H1 (cell line): Measurements from ENCODE around the gene CIAO3. TPM values are rescaled to one million over a fixed set of nuclear protein-coding genes. Genes with fewer than 3 reads are reported as not detected.

Source experiments
- CTCF ChIA-PET: fragments of 300-600 bp; sonication (Branson Sonifier 250); formaldehyde crosslinking; loops from one replicate; lab custom pipeline; 2021; ENCODE audit not compliant: partially characterized antibody; lab: Charles Lee
- POLR2A ChIA-PET: fragments of 300-600 bp; sonication (Branson Sonifier 250); formaldehyde crosslinking; loops from one replicate; lab custom pipeline; 2021; ENCODE audit warnings: inconsistent platforms; ENCODE audit not compliant: partially characterized antibody; lab: Charles Lee
- DNase-seq, 2 experiments: peaks; one replicate each; pipeline versions ENCODE4 v3.0.0 to v3.0.0-alpha.2; 2010 to 2022; ENCODE audit warnings: low spot score in 2 of 2, low read depth in 1 of 2, mixed read lengths in 1 of 2
- FAIRE-seq: peaks from 2 replicates; lab custom pipeline; 2011; peaks lifted over from hg19 to GRCh38; lab: Jason Lieb, UNC
- H2AFZ ChIP-seq: 2 replicates; pipeline ENCODE4 v1.8.1; 2012; ENCODE audit warnings: low read length, inconsistent platforms
- H2AK5ac ChIP-seq: 2 replicates; pipeline ENCODE4 v1.6.1; 2013; ENCODE audit warnings: low read depth, low read length
- H2BK120ac ChIP-seq: replicated peaks from 2 replicates; pipeline ENCODE3; 2013; ENCODE audit warnings: low read depth, low read length, inconsistent platforms
- H2BK12ac ChIP-seq: 2 replicates; pipeline ENCODE4 v1.6.1; 2013; ENCODE audit warnings: low read depth, low read length
- H2BK15ac ChIP-seq: 2 replicates; pipeline ENCODE4 v1.6.1; 2013; ENCODE audit warnings: low read length
- H2BK20ac ChIP-seq: 2 replicates; pipeline ENCODE4 v1.6.1; 2013; ENCODE audit warnings: low read length
- H2BK5ac ChIP-seq: 2 replicates; pipeline ENCODE4 v1.6.1; 2013; ENCODE audit warnings: low read depth, low read length
- H3K14ac ChIP-seq: 2 replicates; pipeline ENCODE4 v1.6.1; 2013; ENCODE audit warnings: inconsistent platforms; ENCODE audit not compliant: insufficient read length
- H3K18ac ChIP-seq: 2 replicates; pipeline ENCODE4 v1.6.1; 2013; ENCODE audit warnings: low read length; ENCODE audit errors: extremely low read depth
- H3K23ac ChIP-seq: 2 replicates; pipeline ENCODE4 v1.6.1; 2013; ENCODE audit warnings: inconsistent platforms; ENCODE audit not compliant: insufficient read length
- H3K23me2 ChIP-seq: 2 replicates; pipeline ENCODE4 v1.6.1; 2013; ENCODE audit warnings: low read depth, low read length
- H3K27ac ChIP-seq: 2 replicates; pipeline ENCODE4 v1.6.1; 2011; ENCODE audit warnings: low read depth, low read length, inconsistent platforms
- H3K27me3 ChIP-seq, 4 experiments: replicated peaks in 1 of 4; 1 replicate in 1 of 4; 2 replicates in 3 of 4; pipeline versions ENCODE4 v1.6.1 to v1.8.1; 2011 to 2013; ENCODE audit warnings: low read length in 3 of 4, mild to moderate bottlenecking in 3 of 4, inconsistent platforms in 2 of 4, mixed read lengths in 2 of 4, moderate library complexity in 1 of 4; ENCODE audit not compliant: control insufficient read depth in 3 of 4, insufficient read depth in 3 of 4; ENCODE audit errors: extremely low read depth in 1 of 4
- H3K36me3 ChIP-seq, 4 experiments: 2 replicates each; pipeline versions ENCODE4 v1.6.1 to v1.8.1; 2011 to 2013; ENCODE audit warnings: mild to moderate bottlenecking in 4 of 4, low read length in 3 of 4, moderate library complexity in 2 of 4, control low read depth in 1 of 4, inconsistent platforms in 1 of 4; ENCODE audit not compliant: insufficient read depth in 4 of 4, control insufficient read depth in 2 of 4
- H3K4ac ChIP-seq: replicated peaks from 2 replicates; pipeline ENCODE3; 2013; ENCODE audit warnings: low read length, low read depth, mixed read lengths, inconsistent platforms; ENCODE audit not compliant: insufficient read length
- H3K4me1 ChIP-seq, 4 experiments: replicated peaks in 1 of 4; 1 replicate in 1 of 4; 2 replicates in 3 of 4; pipeline versions ENCODE4 v1.6.1 to v1.8.1; 2011 to 2013; ENCODE audit warnings: low read length in 3 of 4, inconsistent platforms in 2 of 4, mixed read lengths in 1 of 4; ENCODE audit not compliant: insufficient read depth in 4 of 4, control insufficient read depth in 3 of 4
- H3K4me2 ChIP-seq, 2 experiments: 2 replicates each; pipeline versions ENCODE4 v1.6.1 to v1.8.1; 2011 to 2013; ENCODE audit warnings: low read depth in 2 of 2, low read length in 2 of 2, control low read depth in 1 of 2, inconsistent platforms in 1 of 2, mild to moderate bottlenecking in 1 of 2; ENCODE audit not compliant: insufficient read depth in 1 of 2
- H3K4me3 ChIP-seq, 4 experiments: fragments of 200-600, 300-600 bp in 1 of 4; sonication (generic), shearing (Covaris generic), sonication (Bioruptor Twin) in 1 of 4; 2 replicates each; pipeline versions ENCODE4 v1.5.1 to v1.8.1; 2011 to 2016; ENCODE audit warnings: low read length in 4 of 4, low read depth in 3 of 4, control low read depth in 2 of 4, inconsistent platforms in 2 of 4, mild to moderate bottlenecking in 2 of 4, mixed read lengths in 1 of 4, moderate library complexity in 1 of 4; ENCODE audit not compliant: insufficient read depth in 2 of 4; ENCODE audit errors: extremely low read depth in 1 of 4
- H3K56ac ChIP-seq: replicated peaks from 2 replicates; pipeline ENCODE3; 2013; ENCODE audit warnings: low read depth, mild to moderate bottlenecking, mixed read lengths, low read length, inconsistent platforms; ENCODE audit not compliant: insufficient read length
- H3K79me1 ChIP-seq: 2 replicates; pipeline ENCODE4 v1.6.1; 2013; ENCODE audit warnings: low read depth, low read length, control low read depth
- H3K79me2 ChIP-seq, 2 experiments: 2 replicates each; pipeline versions ENCODE4 v1.6.1 to v1.8.1; 2012 to 2013; ENCODE audit warnings: low read length in 2 of 2, mild to moderate bottlenecking in 2 of 2, inconsistent platforms in 1 of 2; ENCODE audit not compliant: insufficient read depth in 2 of 2, control insufficient read depth in 1 of 2
- H3K9ac ChIP-seq, 4 experiments: replicated peaks in 1 of 4; 1 replicate in 1 of 4; 2 replicates in 3 of 4; pipeline versions ENCODE4 v1.6.1 to v1.8.1; 2011 to 2013; ENCODE audit warnings: low read depth in 3 of 4, low read length in 3 of 4, control low read depth in 2 of 4, mild to moderate bottlenecking in 2 of 4, moderate library complexity in 2 of 4, inconsistent platforms in 1 of 4; ENCODE audit errors: extremely low read depth in 1 of 4
- H3K9me3 ChIP-seq, 2 experiments: 2 replicates each; pipeline versions ENCODE4 v1.6.1 to v1.8.1; 2012 to 2013; ENCODE audit warnings: mild to moderate bottlenecking in 2 of 2, moderate library complexity in 2 of 2, control low read depth in 1 of 2, inconsistent platforms in 1 of 2, low read depth in 1 of 2, low read length in 1 of 2, mixed read lengths in 1 of 2; ENCODE audit not compliant: insufficient read depth in 2 of 2
- H4K20me1 ChIP-seq, 2 experiments: replicated peaks in 1 of 2; 2 replicates each; pipeline versions ENCODE3 to v1.8.1; 2011 to 2013; ENCODE audit warnings: inconsistent platforms in 2 of 2, low read length in 2 of 2, mild to moderate bottlenecking in 1 of 2; ENCODE audit not compliant: insufficient read depth in 2 of 2, control insufficient read depth in 1 of 2
- H4K5ac ChIP-seq: 2 replicates; pipeline ENCODE4 v1.6.1; 2013; ENCODE audit warnings: low read length, low read depth, mixed read lengths, inconsistent platforms; ENCODE audit not compliant: insufficient read length
- H4K8ac ChIP-seq: 2 replicates; pipeline ENCODE4 v1.8.0; 2013; ENCODE audit warnings: mild to moderate bottlenecking, moderate library complexity, low read length, inconsistent platforms; ENCODE audit not compliant: insufficient read depth; ENCODE audit errors: extremely low read depth
- H4K91ac ChIP-seq: replicated peaks from 2 replicates; pipeline ENCODE3; 2013; ENCODE audit warnings: low read length, mixed read lengths, inconsistent platforms; ENCODE audit not compliant: insufficient read length
- EZH2 ChIP-seq: fragments of 200-600 bp; sonication (generic); IDR thresholded peaks from 2 replicates; pipeline ENCODE4 v1.7.1; 2012; ENCODE audit warnings: low read depth, mild to moderate bottlenecking, moderate library complexity, low read length, inconsistent platforms; ENCODE audit not compliant: severe bottlenecking
- GABPA ChIP-seq: IDR thresholded peaks from 2 replicates; pipeline ENCODE4 v1.6.1; 2011; ENCODE audit warnings: mild to moderate bottlenecking, low read length, moderate library complexity, borderline replicate concordance; ENCODE audit not compliant: insufficient read depth
- HDAC6 ChIP-seq: IDR thresholded peaks from one replicate; pipeline ENCODE4 v1.7.1; 2012; ENCODE audit warnings: low read depth, mild to moderate bottlenecking, inconsistent platforms, low read length, moderate library complexity
- WGBS, 2 experiments: shearing (Covaris generic) in 1 of 2; methylation state at CpG; one replicate each; pipeline versions ENCODE4 v1.1.6 to v1.1.7; 2013 to 2015; ENCODE audit warnings: low lambda C conversion rate in 2 of 2, mixed read lengths in 2 of 2, inconsistent platforms in 1 of 2, low coverage in 1 of 2, missing lambda C conversion rate in 1 of 2; ENCODE audit not compliant: insufficient replicate concordance in 2 of 2, insufficient coverage in 1 of 2, insufficient read length in 1 of 2; ENCODE audit errors: extremely low coverage in 1 of 2, missing lambda C conversion rate in 1 of 2; 5-methylcytosine and 5-hydroxymethylcytosine counted together
- polyA plus RNA-seq, 7 experiments: library from polyadenylated mRNA; depleted of rRNA in 3 of 7; stranded (reverse) in 5 of 7; unstranded in 2 of 7; fragments of >200 nt in 5 of 7; fragments of 200-250 nt in 2 of 7; gene quantifications; 1 replicate in 5 of 7; 2 replicates in 1 of 7; 4 replicates in 1 of 7; pipeline versions ENCODE4 v1.2.1 to v1.2.3, GENCODE V29; 2011 to 2013; ENCODE audit warnings: missing spikeins in 2 of 7, mixed read lengths in 2 of 7
- total RNA-seq: library from RNA; stranded (reverse); fragmentation: NEBNext Ultra II Directional; extraction: Animal tissue kit (Norgen Biotek cat#: 25700); gene quantifications from 2 replicates; pipeline ENCODE4 v1.2.1, GENCODE V29; 2021

CIAO3 gene
- total and polyA plus RNA-seq, 2 of the 8 experiments (the other 6 are each of a cell fraction or from before 2014, with no cell fraction given): 20.0 to 20.4 TPM

DNA sequence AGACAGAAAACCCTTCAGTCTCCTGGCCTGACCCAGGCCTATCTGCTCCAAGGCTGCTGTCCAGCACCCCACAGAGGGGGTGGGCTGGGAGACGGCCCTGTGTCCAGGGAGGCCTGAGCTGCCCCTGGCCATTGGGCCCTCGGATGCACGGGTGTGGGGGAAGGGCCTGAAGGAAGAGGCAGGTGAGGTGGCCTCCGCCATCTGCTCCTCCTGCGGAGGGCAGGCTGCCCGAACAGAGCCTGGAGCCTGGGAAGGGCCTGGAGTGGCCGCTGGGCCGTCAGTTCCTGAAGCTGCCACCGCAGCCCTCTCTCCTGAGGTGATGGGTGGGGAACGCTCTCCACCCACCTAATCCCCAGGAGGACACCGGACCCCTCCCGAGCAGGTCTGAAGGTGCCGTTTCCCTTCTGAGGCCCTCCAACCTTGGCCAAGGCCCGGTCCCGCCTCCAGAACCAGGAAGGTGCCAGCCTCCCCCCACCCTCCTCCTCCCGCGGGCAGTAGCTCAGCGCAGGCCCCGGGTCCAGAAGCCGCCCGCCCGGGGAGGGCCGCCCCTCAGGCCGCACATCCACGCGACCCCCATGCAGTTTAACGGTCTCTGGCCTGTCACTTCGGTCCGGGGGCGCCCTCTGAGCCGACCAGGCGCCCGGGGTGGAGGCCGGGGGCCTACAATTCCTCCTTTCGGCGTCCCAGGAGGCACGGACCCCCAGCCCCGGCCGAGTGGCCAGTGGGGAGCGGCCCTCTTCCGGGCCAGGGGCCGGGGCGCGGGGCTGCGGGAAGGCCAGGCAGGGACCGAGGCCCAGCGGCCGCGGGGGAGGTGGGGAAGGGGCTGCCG is 36.0 kb downstream of the CIAO3 start:
- POLR2A ChIA-PET: interaction anchor here (1.1 to 4.5 kb wide), 7 partner anchors 9 to 96 kb away, joined by 3 to 30 read pairs (median 5); partner anchors contain the start of genes ANTKMT, CCDC78, GNG13 and WDR24
- no peaks in the 10 kb centered on the region for H3K79me1 ChIP-seq
- peaks cover 0 to 9% (median 3%) of the 10 kb centered on the region in 4 experiments; a peak in 4 of 7 replicates for H3K4me1 ChIP-seq
- H3K14ac ChIP-seq: no peak overlapping the region
- TF ChIP-seq GABPA: 0 out of 2 replicates have a peak, but pooled peaks have one; percentile 46
- no peak for TF ChIP-seq HDAC6
- peak; percentile 15 for TF ChIP-seq EZH2
- no peak overlapping the region for H2BK20ac ChIP-seq
- H2AFZ ChIP-seq: no peak overlapping the region
- peak overlapping the region in 3 of 4 experiments; percentile 17 to 56 (median 34); a peak in 3 of 8 replicates for H3K4me3 ChIP-seq
- H2BK120ac ChIP-seq: no peak overlapping the region
- no peak overlapping the region for H2BK15ac ChIP-seq
- H3K23ac ChIP-seq: no peak overlapping the region
- no peak overlapping the region for H3K4ac ChIP-seq
- H3K9me3 ChIP-seq: no peaks in the 10 kb centered on the region
- H3K4me2 ChIP-seq: peak overlapping the region; percentile 56 to 66; a peak in 3 of 4 replicates
- H3K27me3 ChIP-seq: peaks cover 61 to 93% (median 85%) of the 10 kb centered on the region in 4 experiments
- H4K20me1 ChIP-seq: peaks cover 8 to 30% of the 10 kb centered on the region in 2 experiments
- H3K27ac ChIP-seq: no peak overlapping the region
- 41% methylated on average over 24 of the region's 50 CpGs; no CpG with 5 or more reads in 1 of the 2 experiments for WGBS, 2 experiments
- H3K56ac ChIP-seq: no peak overlapping the region
- H2AK5ac ChIP-seq: no peak overlapping the region
- peaks cover 12% of the 10 kb centered on the region; the same call in 1 of the 2 replicates for H3K23me2 ChIP-seq
- H3K79me2 ChIP-seq: no peaks in the 10 kb centered on the region
- H3K36me3 ChIP-seq: no peaks in the 10 kb centered on the region
- H3K9ac ChIP-seq: no peak overlapping the region
- no peak overlapping the region; the same call in 1 of the 2 replicates for H4K8ac ChIP-seq
- FAIRE-seq: no peak
- H4K91ac ChIP-seq: no peak overlapping the region
- H4K5ac ChIP-seq: no peak overlapping the region
- H2BK12ac ChIP-seq: no peak overlapping the region
- H3K18ac ChIP-seq: no peak overlapping the region
- CTCF ChIA-PET: interaction anchor here (1.1 to 33.4 kb wide), 6 partner anchors 8 to 80 kb away, joined by 3 to 977 read pairs (median 4); partner anchors contain the start of genes ANTKMT, CCDC78, CIAO3 and HAGHL
- no peak overlapping the region for H2BK5ac ChIP-seq
- peak in 1 of 2 experiments; percentile 58 for DNase-seq
